Upper lobe of right lung (tissue), 1 donor: ENCODE data around the gene KCTD1. TPM values are rescaled to one million over a fixed set of nuclear protein-coding genes. Genes with fewer than 3 reads are reported as not detected.

ENCODE experiments used
- ATAC-seq: fragments of 200-7000 bp; cut with Tn5 transposase; one replicate; pipeline ENCODE4 v1.9.1; 2020; ENCODE audit warnings: mild to moderate bottlenecking, moderate library complexity
- DNase-seq: peaks from one replicate; pipeline ENCODE4 v3.0.0-alpha.2; 2020
- H3K27ac ChIP-seq: fragments of 200-600 bp; one replicate; pipeline ENCODE4 v1.8.0; 2022
- H3K27me3 ChIP-seq: fragments of 200-600 bp; one replicate; pipeline ENCODE4 v1.8.0; 2022; ENCODE audit warnings: mild to moderate bottlenecking
- H3K36me3 ChIP-seq: fragments of 200-600 bp; one replicate; pipeline ENCODE4 v1.8.0; 2022
- H3K4me1 ChIP-seq: fragments of 200-600 bp; one replicate; pipeline ENCODE4 v1.8.0; 2022
- H3K4me3 ChIP-seq: fragments of 200-600 bp; one replicate; pipeline ENCODE4 v1.8.0; 2022; ENCODE audit warnings: mild to moderate bottlenecking
- H3K9me3 ChIP-seq: fragments of 200-600 bp; one replicate; pipeline ENCODE4 v1.8.0; 2022
- CTCF ChIP-seq: fragments of 200-600 bp; IDR thresholded peaks from one replicate; pipeline ENCODE4 v1.8.0; 2022; ENCODE audit warnings: antibody characterized with exemption
- intact Hi-C: fragments of 100-400 bp; cut with DNase I; formaldehyde crosslinking; loops from one replicate; pipeline ENCODE4 v1.11.0; 2022
- total RNA-seq: library from RNA; stranded (reverse); fragmentation: NEBNext Ultra II Directional; extraction: Animal tissue kit (Norgen Biotek cat#: 25700); gene quantifications from one replicate; pipeline ENCODE4 v1.2.1, GENCODE V29; 2021
- donor health status: DM: no; HTN: yes; CAD: no; lungs with severe emphysema.

The KCTD1 gene
- total RNA-seq, 1 donor from 2014 or later, result 9.8 TPM

- H3K4me3 ChIP-seq, result no peak overlapping the region
- no peaks in the 10 kb centered on the region for H3K36me3 ChIP-seq
- no peak for DNase-seq
- peaks cover 33% of the 10 kb centered on the region for H3K27me3 ChIP-seq
- intact Hi-C loops, result no loop called here
- H3K9me3 ChIP-seq, result no peaks in the 10 kb centered on the region
- no peak for TF ChIP-seq CTCF
- H3K4me1 ChIP-seq, result peaks cover 18% of the 10 kb centered on the region
- ATAC-seq, result no peak
- no peak overlapping the region for H3K27ac ChIP-seq
Observed at GRCh38 chr18:26551695-26552081, 3.3 kb upstream of the KCTD1 start.

- Histone ChIP-seq H3K27ac (no peak overlapping the region), H3K4me3 (no peak overlapping the region), H3K27me3 (peaks cover 33% of the 10 kb centered on the region), H3K4me1 (peaks cover 18% of the 10 kb centered on the region), H3K36me3 (no peaks in the 10 kb centered on the region), H3K9me3 (no peaks in the 10 kb centered on the region)
- intact Hi-C loops, result no loop called here
- no peak for TF ChIP-seq CTCF
- ATAC-seq (no peak), DNase-seq (no peak)
Observed at GRCh38 chr18:26550998-26551694, 2.8 kb upstream of the KCTD1 start.

- no peaks in the 10 kb centered on the region for H3K36me3 ChIP-seq
- no peaks in the 10 kb centered on the region for H3K9me3 ChIP-seq
- peaks cover 33% of the 10 kb centered on the region for H3K27me3 ChIP-seq
- peak; percentile 84 for DNase-seq
- peak overlapping the region; percentile 51 for H3K27ac ChIP-seq
- H3K4me3 ChIP-seq, result peak overlapping the region; percentile 69
- no peak for TF ChIP-seq CTCF
- intact Hi-C loops, result no loop called here
- ATAC-seq, result peak; percentile 61
- peaks cover 25% of the 10 kb centered on the region for H3K4me1 ChIP-seq
Observed at GRCh38 chr18:26549263-26550094, 1.1 kb upstream of the KCTD1 start.

DNA sequence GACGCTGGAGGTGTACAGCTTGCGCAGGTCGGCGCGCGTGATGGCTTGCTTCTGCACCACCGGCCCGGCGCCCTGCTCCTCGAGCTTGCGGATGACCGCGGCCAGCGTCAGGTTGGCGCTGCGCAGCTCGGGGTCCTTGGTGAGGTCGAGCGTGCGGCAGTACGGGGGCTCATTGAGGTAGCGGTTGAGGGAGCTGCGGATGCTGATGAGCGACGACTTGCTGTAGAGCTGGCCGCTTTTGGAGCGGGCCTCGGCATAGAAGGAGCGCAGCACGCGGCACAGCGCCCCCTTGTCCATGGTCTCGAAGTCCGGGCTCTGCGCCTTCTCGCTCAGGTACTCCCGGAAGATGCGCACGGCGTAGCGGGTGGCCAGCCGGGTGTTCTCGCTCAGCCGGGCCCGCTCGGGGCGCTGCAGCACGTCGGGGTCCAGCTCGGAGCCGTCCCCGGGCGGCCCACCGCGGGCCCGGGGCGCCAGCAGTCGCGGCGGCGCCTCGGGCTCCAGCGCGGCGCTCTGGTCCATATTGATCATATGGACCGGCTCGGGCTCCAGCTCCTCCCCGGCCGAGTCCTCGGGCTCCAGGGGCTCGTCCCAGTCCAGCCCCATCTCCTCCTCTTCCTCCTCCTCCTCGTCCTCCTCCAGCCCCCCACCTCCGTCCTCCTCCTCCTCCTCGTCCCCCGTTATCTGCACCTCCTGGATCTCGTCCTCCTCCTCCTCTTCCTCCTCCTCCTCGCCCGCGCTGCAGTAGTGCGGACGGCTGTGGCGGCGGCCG is 523 bp downstream of the KCTD1 start:
- Histone ChIP-seq H3K9me3 (no peaks in the 10 kb centered on the region), H3K36me3 (no peaks in the 10 kb centered on the region), H3K27me3 (peaks cover 29% of the 10 kb centered on the region), H3K4me1 (peaks cover 29% of the 10 kb centered on the region), H3K4me3 (peak overlapping the region; percentile 69), H3K27ac (no peak overlapping the region)
- DNase-seq, result peak; percentile 86
- TF ChIP-seq CTCF, result peak; percentile 41
- ATAC-seq, result peak; percentile 72
- intact Hi-C loops, result no loop called here

DNA sequence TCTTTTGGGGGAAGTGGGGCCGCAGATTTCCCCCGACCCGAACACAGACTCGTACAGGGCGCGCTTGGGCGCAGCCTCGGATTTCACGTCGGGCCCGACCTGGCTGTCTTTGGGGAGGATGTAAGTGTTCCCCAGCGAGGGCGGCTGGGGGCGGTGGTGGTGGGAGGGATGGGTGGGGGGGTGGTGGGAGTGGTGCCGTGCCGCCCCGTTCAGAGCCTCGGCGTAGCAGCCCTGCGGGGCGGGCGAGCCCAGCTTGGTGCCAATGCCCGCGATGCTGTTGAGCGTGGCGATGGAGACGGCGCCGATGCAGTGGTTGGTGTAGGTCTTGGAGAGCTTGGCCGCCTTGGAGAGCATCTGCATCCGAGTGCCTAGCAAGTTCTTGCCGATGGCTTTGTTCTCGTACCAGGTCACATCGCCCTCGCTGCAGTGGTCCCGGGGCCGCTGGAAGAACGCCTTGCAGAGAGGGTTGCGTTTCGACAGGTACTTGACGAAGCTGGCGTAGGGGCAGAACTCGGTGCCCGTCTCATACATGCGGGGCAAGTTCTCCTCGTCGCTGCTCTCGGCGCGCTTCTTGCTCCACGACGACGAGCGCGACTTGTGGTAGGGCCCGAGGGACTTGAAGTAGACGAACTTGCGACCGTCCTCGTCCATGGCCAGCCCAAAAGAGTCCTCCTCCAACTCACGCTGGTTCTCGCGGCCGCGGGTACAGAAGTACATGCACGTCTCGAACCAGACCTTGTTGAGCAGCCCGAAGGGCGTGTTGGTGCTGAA is 1.3 kb downstream of the KCTD1 start:
- DNase-seq, result no peak

More for the DNA sequence above, 1.3 kb downstream of the KCTD1 start:
- intact Hi-C loops, result no loop called here
- TF ChIP-seq CTCF, result no peak
- H3K36me3 ChIP-seq, result no peaks in the 10 kb centered on the region
- peaks cover 21% of the 10 kb centered on the region for H3K27me3 ChIP-seq
- no peaks in the 10 kb centered on the region for H3K9me3 ChIP-seq
- H3K4me3 ChIP-seq, result peak overlapping the region; percentile 69
- ATAC-seq, result no peak
- peaks cover 29% of the 10 kb centered on the region for H3K4me1 ChIP-seq
- no peak overlapping the region for H3K27ac ChIP-seq
